Keratinocyte (primary cell): ENCODE measurements around the gene CANX. TPM values are rescaled to one million over a fixed set of nuclear protein-coding genes. Genes with fewer than 3 reads are reported as not detected.

Experiments used
- DNase-seq: peaks from one replicate; pipeline ENCODE4 v3.0.0-alpha.2; 2011; ENCODE audit warnings: low read depth, missing footprints, low spot score
- FAIRE-seq: peaks from 2 replicates; lab custom pipeline; 2011; peaks lifted over from hg19 to GRCh38; lab: Jason Lieb, UNC
- H2AFZ ChIP-seq: 2 replicates; pipeline ENCODE4 v1.6.0; 2012; ENCODE audit warnings: low read length, control low read depth, inconsistent platforms; ENCODE audit not compliant: control insufficient read depth
- H3K27ac ChIP-seq: 2 replicates; pipeline ENCODE4 v1.5.1; 2011; ENCODE audit warnings: low read length; ENCODE audit not compliant: control insufficient read depth, insufficient read depth
- H3K27me3 ChIP-seq: 3 replicates; pipeline ENCODE4 v1.6.0; 2011; ENCODE audit warnings: low read length; ENCODE audit not compliant: control insufficient read depth, insufficient read depth; ENCODE audit errors: extremely low read depth
- H3K36me3 ChIP-seq, 2 experiments: 2 replicates in 1 of 2; 3 replicates in 1 of 2; pipeline ENCODE4 v1.5.1; 2011; ENCODE audit warnings: low read length in 2 of 2, mild to moderate bottlenecking in 1 of 2; ENCODE audit not compliant: control insufficient read depth in 2 of 2, insufficient read depth in 2 of 2; ENCODE audit errors: extremely low read depth in 1 of 2
- H3K4me1 ChIP-seq: 3 replicates; pipeline ENCODE4 v1.5.1; 2011; ENCODE audit warnings: low read length; ENCODE audit not compliant: control insufficient read depth, insufficient read depth; ENCODE audit errors: extremely low read depth
- H3K4me2 ChIP-seq: 3 replicates; pipeline ENCODE4 v1.6.0; 2011; ENCODE audit warnings: low read depth, low read length; ENCODE audit not compliant: control insufficient read depth, insufficient read depth; ENCODE audit errors: extremely low read depth
- H3K4me3 ChIP-seq, 3 experiments: fragments of 200-600 bp in 1 of 3; sonication (generic) in 1 of 3; 2 replicates in 2 of 3; 3 replicates in 1 of 3; pipeline ENCODE4 v1.5.1; 2011 to 2016; ENCODE audit warnings: low read length in 3 of 3, mild to moderate bottlenecking in 3 of 3, control low read depth in 2 of 3, inconsistent platforms in 1 of 3, low read depth in 1 of 3, mixed read lengths in 1 of 3, mixed run types in 1 of 3, moderate library complexity in 1 of 3; ENCODE audit not compliant: control insufficient read depth in 2 of 3, insufficient read depth in 2 of 3; ENCODE audit errors: extremely low read depth in 1 of 3
- H3K79me2 ChIP-seq: 2 replicates; pipeline ENCODE4 v1.6.0; 2012; ENCODE audit warnings: low read length; ENCODE audit not compliant: control insufficient read depth, insufficient read depth
- H3K9ac ChIP-seq: 3 replicates; pipeline ENCODE4 v1.6.0; 2011; ENCODE audit warnings: low read length; ENCODE audit not compliant: control insufficient read depth, insufficient read depth; ENCODE audit errors: extremely low read depth
- H3K9me1 ChIP-seq: 3 replicates; pipeline ENCODE4 v1.6.0; 2011; ENCODE audit warnings: low read length; ENCODE audit not compliant: control insufficient read depth, insufficient read depth; ENCODE audit errors: extremely low read depth
- H3K9me3 ChIP-seq: 2 replicates; pipeline ENCODE4 v1.5.1; 2012; ENCODE audit warnings: low read depth, low read length; ENCODE audit not compliant: control insufficient read depth
- H4K20me1 ChIP-seq: 3 replicates; pipeline ENCODE4 v1.6.0; 2011; ENCODE audit warnings: low read length; ENCODE audit not compliant: control insufficient read depth, insufficient read depth; ENCODE audit errors: extremely low read depth
- CTCF ChIP-seq, 3 experiments: IDR thresholded peaks in 1 of 3; conservative IDR thresholded peaks in 1 of 3; optimal IDR thresholded peaks in 1 of 3; 2 replicates in 2 of 3; 3 replicates in 1 of 3; pipeline versions ENCODE3 to v1.5.1; 2011; ENCODE audit warnings: low read length in 3 of 3, mild to moderate bottlenecking in 3 of 3, moderate library complexity in 2 of 3, control low read depth in 1 of 3, inconsistent platforms in 1 of 3; ENCODE audit not compliant: insufficient read depth in 2 of 3; ENCODE audit errors: extremely low read depth in 1 of 3
- EZH2 ChIP-seq: IDR thresholded peaks from one replicate; pipeline ENCODE4 v1.6.1; 2012; ENCODE audit warnings: inconsistent platforms, mild to moderate bottlenecking, low read length, moderate library complexity
- dilution Hi-C: fragments of 300-500 bp; cut with MboI; formaldehyde crosslinking; loops from one replicate; pipeline ENCODE4 v1.7.0; 2020; ENCODE audit warnings: low sequenced_read_pairs; ENCODE audit not compliant: extremely low pct_ligation_motif_present
- polyA plus RNA-seq, 5 experiments: library from polyadenylated mRNA; depleted of rRNA in 3 of 5; stranded (reverse) in 3 of 5; stranded (forward) in 1 of 5; unstranded in 1 of 5; fragments of >200 nt; gene quantifications; 1 replicate in 1 of 5; 2 replicates in 3 of 5; 3 replicates in 1 of 5; pipeline versions ENCODE4 v1.2.1 to v1.2.3, GENCODE V29; 2011 to 2012; ENCODE audit warnings: missing spikeins in 2 of 5, low read depth in 1 of 5, low replicate concordance in 1 of 5

The CANX gene
- polyA plus RNA-seq, 1 donor (not counting 4 experiments of a cell fraction or from before 2014, with no cell fraction given): 720 TPM

GRCh38 chr5:179777456-179777855 is 78.7 kb downstream of the CANX start:
- Histone ChIP-seq H3K9me3 (no peaks in the 10 kb centered on the region), H3K4me1 (no peaks in the 10 kb centered on the region), H3K79me2 (no peaks in the 10 kb centered on the region), H3K9me1 (no peaks in the 10 kb centered on the region), H3K4me2 (no peak overlapping the region), H4K20me1 (peaks cover 2% of the 10 kb centered on the region), H3K9ac (no peak overlapping the region), H3K27ac (no peak overlapping the region), H3K27me3 (no peaks in the 10 kb centered on the region), H3K36me3 (peaks cover 20 to 34% of the 10 kb centered on the region in 2 experiments), H3K4me3 (no peak overlapping the region), H2AFZ (no peak overlapping the region)
- FAIRE-seq (no peak), DNase-seq (no peak)
- TF ChIP-seq EZH2 (no peak), CTCF (optimal IDR thresholded peaks at IDR 0.05 in 1 of 3, IDR thresholded peaks at IDR 0.05 in 1 of 3, conservative IDR thresholded peaks at IDR 0.05 in 1 of 3; ENCODE audit: extremely low read depth in 1 of 3, insufficient read depth in 2 of 3, low read length in 3 of 3) (no peak)
- dilution Hi-C loops: no loop called here

- H3K36me3 ChIP-seq: peaks cover 20 to 34% of the 10 kb centered on the region in 2 experiments
- dilution Hi-C loops: no loop called here
- H3K4me2 ChIP-seq: no peak overlapping the region
- H3K79me2 ChIP-seq: no peaks in the 10 kb centered on the region
- FAIRE-seq (no peak), DNase-seq (no peak)
- no peak overlapping the region for H3K4me3 ChIP-seq
- H3K27me3 ChIP-seq: no peaks in the 10 kb centered on the region
- no peaks in the 10 kb centered on the region for H3K9me3 ChIP-seq
- H4K20me1 ChIP-seq: peaks cover 2% of the 10 kb centered on the region
- H3K27ac ChIP-seq: no peak overlapping the region
- no peak overlapping the region for H3K9ac ChIP-seq
- H2AFZ ChIP-seq: no peak overlapping the region
- H3K4me1 ChIP-seq: no peaks in the 10 kb centered on the region
- no peaks in the 10 kb centered on the region for H3K9me1 ChIP-seq
- TF ChIP-seq EZH2: no peak
- TF ChIP-seq CTCF (optimal IDR thresholded peaks at IDR 0.05 in 1 of 3, IDR thresholded peaks at IDR 0.05 in 1 of 3, conservative IDR thresholded peaks at IDR 0.05 in 1 of 3; ENCODE audit: extremely low read depth in 1 of 3, insufficient read depth in 2 of 3, low read length in 3 of 3): no peak
Observed at GRCh38 chr5:179777909-179778308, 79.1 kb downstream of the CANX start.
